GM21381 (cell line): ENCODE results near the gene AMPH.
A peak's percentile ranks its signal among the peaks of the same experiment; 100 is the strongest.

Experiments used
- ATAC-seq: cut with Tn5 transposase; IDR thresholded peaks from one replicate; pipeline ENCODE4 v1.9.1; 2021; ENCODE audit warnings: mild to moderate bottlenecking, moderate library complexity; ENCODE audit not compliant: unreplicated experiment

The AMPH gene

DNA sequence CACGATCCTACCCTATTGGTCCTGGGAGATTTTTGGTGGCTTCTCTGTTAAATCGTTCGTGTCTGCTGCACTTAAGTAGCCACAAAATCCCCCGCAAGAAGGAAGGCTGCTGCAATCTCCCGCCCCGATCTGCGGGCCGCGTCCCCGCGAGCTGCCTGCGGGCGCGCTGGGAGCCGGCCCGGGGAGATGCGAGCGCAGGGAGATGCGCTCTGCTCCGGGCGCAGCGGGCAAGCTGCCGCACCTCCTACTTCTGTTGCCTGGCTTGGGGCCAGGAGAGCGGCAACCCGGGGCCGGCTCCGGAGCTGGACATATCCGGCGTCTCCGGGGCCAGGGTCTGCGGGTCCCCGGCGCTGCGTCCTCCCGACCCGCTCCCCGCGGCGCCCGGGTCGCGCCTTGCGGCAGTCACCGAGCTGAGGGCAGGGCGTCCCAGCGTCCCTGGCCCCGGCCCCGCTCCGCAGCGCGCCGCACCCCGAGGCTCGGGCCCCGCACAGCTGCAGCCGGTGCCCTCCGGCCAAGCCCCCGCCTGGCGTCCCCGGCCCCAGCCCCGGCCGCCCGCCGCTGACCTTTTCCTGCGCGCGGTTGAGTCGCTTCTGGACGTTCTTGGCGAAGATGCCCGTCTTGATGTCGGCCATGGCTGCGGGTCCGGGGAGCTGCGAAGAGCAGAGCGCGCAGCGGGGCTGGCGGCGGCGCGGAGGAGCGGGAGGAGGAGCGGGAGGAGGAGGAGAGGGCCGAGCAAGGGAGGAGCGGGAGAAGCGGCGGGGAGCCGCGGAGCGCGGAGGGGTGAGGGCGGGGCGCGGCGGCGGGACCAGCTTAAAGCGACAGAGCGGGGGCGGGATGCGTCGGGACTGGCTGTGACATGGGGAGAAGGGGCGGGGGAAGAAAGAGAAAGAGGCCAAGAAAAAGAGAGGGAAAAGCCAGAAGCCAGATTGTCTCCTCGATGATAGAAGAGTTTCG lies at the start of gene AMPH:
Gene AMPH (minus strand): TSS at position 654 of the 954 bp plus-strand sequence. CDS start 22 bp downstream, at position 632.
- ATAC-seq: no peak

DNA sequence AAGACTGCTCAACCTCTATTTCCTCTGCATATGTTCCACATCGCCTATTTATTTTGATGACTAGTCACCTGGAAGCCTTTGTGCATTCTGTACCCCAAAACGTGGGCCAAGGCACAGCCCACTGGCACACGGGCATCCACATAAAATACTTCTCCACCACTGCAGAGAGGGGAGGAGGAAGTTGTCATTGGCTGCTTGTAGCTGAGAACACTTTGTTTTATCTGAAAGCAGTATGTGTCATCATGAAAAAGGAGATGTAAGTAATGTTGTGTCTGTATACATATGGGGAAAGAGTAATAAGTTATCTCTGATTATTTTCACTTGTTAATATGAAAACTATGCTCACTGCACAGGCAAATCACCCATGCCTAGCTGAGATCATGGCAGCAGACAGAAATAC lies 48.2 kb upstream of the AMPH start:
- ATAC-seq: no peak

DNA sequence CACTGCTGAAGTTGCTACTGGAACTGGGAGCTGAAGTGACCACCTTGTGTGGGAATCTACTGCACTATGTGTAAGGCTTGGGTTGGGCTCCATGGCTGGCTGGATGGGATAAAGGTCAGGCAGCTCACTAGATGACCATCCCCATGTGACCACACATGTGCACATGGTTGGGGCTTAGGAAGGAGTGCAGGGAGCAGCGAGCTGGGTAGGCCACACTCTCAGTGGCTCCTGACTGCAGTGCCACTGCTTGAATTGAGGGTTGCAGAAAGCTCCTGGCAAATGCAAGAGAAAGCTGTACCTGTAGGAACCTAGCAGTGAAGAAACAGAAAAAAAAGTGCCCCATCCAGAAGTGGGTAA lies 47.5 kb upstream of the AMPH start:
- ATAC-seq: no peak

DNA sequence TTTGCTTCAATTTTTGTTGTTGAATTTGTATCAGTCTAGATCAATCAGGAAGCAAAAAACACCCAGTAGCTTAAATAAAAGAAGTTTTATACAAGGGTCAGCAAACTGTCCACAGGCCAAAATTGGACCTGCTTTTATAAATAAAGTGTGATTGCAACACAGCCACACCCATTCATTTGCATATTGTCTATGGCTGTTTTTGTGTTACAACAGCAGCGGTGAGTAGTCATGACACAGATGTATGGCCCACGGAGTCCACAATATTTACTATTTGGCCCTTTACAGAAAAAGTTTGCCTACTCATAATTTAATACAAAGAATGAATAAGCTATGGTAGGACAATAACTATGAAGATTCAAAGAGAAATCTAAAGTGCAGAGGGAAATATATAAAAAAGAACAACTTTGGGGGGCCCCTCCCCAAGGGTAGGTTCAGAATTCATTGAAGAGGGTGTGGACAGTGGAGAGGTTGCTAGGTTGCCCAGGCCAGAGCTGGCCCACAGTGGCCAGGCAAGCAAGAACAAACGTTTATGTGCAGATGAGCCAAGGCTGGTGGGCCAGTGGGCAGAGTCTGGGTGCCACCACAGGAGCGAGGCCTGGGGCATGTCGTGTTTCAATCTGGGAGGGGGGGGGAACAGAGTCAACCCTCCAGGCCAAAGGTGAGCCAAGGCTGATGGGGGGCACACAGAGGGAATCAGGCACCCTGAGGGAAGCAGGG lies 47.0 kb upstream of the AMPH start:
- no peak for ATAC-seq

DNA sequence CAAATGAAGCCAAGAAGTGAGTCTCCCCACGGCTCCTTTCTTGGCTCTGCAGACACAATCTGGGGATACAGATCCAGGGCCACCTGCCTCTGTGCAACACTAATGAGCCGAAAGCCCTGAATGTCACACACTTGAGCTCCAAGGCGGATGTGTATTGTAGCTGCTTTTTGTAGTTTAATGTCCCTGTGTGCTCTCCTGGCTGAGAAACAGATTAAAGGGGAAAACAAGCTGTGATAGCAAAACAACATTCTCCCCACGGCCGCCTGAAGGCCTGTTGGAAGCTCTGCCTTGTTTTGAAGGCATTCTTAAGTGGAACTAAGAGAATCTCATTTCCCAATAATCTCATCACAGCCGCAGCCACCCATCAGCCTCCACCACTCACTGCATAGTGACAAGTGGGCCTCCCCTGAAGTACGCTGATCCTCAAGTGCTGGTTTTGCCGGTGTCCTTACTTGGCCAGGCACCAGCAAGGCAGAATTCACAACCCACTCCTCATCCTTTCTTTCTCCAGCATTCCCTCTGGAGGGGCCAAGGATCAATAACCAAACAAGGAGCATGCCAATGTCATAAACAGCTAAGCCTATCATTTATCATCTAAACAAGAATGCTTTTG lies 44.4 kb upstream of the AMPH start:
- ATAC-seq: no peak

DNA sequence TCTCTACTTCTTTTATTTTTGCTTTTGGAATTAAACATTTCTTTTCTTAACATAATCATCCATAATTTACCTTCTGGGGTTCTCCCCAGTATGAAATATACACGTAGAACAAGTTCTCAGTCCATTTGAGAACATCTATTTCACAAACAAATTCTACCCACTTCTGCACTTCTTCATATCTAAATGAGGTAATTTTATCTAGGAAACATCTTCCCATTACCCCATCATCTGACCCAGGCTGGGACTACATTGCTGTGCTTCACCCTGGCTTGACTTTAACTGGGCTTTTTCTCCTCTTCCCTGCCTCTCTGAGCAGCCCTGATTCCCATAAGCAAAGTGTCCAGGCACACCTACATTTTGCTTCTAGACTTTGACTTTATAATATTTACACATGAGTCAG lies 43.3 kb upstream of the AMPH start:
- no peak for ATAC-seq

DNA sequence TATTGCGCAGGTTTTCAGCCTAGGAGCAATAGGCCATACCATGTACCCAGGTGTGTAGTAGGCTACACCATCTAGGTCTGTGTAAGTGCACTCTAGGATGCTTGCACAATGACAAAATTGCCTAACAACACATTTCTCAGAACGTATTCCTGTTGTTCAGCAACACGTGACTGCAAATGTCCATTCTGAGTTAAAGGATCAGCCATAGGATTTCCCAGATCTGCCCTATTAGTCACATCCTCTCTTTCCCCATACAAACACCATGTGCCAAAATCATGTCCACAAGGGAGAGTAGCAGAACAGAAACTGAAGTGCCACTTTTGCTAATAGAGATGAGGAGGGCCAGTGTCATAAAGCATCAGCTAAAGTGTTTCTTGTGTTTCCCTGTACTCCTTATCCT lies 42.6 kb upstream of the AMPH start:
- no peak for ATAC-seq

DNA sequence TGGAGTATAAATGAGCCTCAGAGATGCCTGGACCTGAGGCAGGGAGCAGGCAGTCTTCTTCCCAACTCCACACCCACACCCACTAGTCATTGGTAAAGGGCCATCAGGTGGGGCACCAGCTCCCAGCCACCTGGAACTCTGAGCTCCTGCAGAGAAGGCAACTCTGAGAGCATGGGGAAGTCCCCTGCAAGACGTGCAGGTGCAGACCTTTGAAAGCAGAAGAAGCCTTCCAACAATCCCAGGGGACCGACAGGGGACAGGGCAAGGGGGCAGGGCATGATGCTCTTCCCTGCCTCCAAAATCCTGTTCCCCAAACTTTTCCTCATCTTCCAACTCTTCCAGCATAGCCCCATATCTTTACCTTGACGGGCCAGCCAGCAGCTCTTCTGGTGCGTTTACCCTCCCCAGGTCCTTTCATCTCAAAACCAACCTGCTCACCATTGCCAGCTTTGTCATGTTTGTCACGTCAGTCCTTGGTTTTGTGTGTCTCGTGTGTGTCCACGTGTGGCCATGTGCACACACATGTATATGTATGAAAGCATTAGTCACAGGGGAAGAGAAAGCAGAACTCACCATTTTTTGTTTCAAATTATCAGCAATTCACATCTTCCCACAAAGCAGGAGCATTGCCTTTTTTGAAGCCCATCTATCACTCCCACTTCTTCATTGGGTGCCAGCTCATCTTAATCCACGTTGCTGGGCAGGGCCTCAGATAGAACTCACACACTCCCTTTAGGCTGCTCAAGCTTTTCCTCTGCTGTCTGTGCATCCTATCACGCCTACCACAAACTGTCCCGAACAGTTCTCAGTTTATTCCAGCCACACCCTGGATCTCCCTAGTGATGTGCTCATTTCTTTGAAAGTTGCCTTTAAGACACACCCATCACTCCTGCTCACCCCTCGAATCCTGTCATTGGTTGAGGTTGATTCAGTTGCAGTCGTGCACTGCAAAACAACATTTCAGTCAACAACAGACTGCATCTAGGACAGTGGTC lies 41.0 kb upstream of the AMPH start:
- no peak for ATAC-seq

DNA sequence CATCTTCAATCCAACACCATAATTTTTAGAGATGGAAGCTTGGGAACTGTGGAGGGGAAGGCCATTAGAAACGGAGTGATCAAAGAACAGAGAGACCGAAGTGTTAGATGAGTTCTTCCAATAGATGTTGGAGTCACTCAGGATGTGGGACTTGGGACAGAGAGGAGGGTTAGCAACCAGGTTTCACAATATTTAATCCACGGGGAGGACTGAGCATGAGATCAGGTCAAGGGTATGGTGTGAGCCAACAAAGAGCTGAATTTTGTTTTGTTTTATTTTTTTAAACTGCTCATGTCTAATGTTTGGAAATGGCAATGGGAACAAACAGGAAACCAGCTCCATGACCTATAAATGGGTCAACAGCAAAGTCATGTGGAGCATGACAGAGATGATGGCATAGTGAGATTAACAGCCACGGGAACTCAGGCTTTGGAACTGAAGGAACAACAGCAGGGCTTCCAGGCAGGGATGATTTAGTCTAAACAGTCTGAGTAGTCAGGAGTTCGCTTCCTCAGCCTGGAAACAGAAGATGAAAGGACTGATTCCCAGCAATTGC lies 38.9 kb upstream of the AMPH start:
- no peak for ATAC-seq

DNA sequence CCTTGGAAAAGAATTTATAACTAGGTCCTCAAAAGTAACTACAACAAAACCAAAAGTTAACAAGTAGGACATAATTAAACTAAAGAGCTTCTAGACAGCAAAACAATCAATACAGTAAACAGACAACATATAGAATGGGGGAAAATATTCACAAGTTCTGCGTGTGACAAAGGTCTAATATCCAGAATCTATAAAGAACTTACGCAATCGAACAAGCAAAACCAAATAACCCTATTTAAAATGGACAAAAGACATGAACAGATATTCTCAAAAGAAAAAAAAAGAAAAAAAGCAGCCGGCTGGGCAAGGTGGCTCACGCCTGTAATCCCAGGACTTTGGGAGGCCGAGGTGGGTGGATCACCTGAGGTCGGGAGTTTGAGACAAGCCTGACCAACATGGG lies 33.8 kb upstream of the AMPH start:
- ATAC-seq: no peak

DNA sequence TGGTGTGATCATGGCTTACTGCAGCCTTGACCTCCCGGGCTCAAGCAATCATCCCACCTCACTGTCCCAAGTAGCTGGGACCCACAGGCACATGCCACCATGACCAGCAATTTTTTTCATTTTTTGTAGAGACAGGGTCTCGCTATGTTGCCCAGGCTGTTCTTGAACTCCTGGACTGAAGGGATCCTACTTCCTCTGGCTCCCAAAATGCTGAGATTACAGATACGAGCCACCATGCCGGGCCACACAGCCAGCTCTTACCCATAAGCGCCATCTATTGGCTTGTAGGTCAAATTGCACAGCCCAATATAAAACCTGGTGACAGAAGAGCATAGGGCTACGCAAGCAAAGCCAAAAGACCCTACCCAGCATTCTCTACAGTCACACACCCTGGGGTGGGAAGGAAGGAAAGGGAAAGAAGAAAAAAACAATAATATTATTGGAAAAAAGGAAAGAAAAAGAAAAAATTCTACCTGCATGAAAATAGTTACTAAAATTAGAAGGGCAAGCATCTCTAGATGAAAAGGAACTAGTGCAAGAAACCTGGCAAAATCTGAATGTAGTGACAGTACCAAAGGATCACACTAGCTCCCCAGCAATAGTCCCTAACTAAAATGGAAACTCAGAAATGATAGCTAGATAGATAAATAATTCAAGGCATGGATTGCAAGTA lies 29.4 kb upstream of the AMPH start:
- peak; percentile 77 for ATAC-seq

DNA sequence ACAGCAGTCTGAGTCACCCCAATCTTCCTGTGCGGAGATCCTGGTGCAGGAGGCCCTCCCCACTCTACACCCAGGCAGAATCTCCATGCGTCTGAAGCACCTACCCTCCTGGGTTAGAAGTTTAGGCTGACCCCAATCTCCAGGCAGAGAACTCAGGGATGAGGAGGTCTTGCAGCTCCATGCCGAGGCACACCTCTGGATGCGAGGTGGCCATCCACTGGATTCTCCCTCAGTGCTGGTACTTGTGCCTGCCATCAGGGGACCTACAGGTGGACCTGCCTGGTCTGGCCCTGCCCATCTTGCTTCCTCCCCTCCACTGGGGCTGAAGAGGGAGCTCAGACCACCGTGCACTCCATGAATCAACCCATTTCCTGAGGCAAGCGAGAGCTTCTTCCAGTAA lies 28.8 kb upstream of the AMPH start:
- no peak for ATAC-seq

DNA sequence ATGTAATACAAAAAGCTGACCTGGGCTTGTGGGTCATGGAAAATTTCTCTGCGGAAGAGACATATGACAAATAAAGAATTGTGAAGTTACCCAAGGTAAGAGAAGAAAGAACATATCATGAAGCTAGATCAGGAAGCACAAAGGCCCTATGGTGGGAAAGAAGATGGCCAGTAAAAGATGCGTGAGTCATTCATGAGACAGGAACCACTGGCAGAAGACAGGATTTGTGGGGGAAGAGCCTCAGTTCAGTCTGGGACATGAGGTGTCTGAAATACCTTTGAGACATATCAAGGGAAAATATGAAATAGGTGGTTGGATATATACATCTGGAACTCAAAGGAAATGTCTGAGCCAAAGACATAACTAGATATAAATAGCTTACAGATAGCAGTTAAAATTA lies 27.7 kb upstream of the AMPH start:
- no peak for ATAC-seq

DNA sequence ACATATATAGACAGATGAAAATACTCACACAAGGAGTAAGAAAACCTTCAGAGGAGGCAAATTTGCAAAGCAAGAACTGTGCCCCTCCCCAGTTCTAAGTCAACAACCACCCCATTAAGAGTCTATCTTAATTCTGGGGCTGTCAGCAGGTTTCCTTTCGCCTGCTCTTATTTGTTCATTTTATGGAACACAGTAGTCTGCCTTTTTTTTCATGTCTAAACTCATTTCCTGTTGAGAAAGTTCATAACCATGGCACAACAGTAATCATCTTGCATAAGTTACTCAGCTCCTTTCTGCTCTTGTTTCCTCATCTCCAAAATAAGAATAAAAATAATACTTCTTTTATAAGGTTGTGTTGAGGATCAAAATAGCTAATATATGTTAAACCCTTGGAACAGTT lies 25.8 kb upstream of the AMPH start:
- ATAC-seq: no peak

DNA sequence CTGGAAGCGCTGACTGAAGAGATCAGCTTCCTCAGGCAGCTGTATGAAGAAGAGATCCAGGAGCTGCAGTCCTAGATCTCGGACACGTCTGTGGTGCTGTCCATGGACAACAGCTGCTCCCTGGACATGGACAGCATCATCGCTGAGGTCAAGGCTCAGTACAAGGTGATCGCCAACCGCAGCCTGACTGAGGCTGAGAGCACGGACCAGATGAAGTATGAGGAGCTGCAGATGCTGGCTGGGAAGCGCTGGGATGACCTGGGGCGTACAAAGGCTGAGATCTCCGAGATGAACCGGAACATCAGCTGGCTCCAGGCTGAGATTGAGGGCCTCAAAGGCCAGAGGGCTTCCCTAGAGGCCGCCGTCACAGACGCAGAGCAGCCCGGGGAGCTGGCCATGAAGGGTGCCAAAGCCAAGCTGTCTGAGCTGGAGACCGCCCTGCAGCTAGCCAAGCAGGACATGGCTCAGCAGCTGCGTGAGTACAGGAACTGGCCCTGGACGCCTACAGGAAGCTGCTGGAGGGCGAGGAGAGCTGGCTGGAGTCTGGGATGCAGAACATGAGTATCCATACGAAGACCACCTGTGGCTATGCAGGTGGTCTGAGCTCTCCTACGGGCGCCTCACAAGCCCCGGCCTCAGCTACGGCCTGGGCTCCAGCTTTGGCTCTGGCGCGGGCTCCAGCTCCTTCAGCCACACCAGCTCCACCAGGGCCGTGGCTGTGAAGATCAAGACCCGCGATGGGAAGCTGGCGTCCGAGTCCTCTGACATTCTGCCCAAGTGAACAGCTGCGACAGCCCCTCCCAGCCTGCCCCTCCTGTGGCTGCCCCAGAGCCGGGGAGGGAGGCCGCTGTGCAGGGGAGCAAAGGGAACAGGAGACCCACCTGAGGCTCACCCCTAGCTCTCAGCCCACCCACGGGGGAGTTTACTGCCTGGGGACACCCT lies 24.9 kb upstream of the AMPH start:
- ATAC-seq: no peak

DNA sequence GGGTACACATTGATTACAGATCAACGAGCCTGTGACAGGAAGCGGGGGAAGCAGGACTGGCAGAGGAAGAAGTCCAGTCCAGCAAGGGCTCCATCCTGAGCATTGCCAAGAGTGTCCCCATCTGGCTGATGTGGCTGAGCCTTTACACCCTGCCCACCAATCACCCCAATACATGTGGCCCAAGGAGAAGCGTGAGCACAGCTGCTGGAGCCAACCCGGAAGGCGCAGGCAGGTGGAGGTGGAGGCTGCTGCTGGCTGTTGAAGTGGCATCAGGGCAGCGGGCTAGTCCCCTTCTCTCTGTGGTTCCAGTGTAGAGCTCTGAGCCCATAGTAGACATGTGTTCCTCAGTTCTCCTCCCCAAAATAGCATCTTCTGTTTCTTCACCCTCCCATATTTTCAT lies 6.8 kb upstream of the AMPH start:
- no peak for ATAC-seq

DNA sequence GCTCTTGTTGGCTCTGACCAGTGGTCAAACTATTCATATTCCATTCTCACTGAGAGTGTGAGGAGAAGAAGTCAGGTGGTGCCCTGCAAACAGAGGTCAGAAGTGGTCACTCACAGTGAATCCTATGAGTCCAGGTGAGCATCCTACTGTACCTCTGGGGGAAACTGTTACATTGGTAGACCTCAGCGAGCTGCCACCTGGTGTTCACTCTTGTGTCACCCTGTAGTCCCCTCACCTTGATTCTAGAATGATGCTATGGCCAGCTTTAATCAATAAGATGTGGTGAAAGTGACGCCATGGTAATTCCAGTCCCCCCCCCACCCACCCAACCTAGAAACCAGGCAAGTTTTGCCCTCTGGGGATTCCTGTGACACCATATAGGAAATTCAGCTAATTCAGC lies 1.2 kb upstream of the AMPH start:
- no peak for ATAC-seq

DNA sequence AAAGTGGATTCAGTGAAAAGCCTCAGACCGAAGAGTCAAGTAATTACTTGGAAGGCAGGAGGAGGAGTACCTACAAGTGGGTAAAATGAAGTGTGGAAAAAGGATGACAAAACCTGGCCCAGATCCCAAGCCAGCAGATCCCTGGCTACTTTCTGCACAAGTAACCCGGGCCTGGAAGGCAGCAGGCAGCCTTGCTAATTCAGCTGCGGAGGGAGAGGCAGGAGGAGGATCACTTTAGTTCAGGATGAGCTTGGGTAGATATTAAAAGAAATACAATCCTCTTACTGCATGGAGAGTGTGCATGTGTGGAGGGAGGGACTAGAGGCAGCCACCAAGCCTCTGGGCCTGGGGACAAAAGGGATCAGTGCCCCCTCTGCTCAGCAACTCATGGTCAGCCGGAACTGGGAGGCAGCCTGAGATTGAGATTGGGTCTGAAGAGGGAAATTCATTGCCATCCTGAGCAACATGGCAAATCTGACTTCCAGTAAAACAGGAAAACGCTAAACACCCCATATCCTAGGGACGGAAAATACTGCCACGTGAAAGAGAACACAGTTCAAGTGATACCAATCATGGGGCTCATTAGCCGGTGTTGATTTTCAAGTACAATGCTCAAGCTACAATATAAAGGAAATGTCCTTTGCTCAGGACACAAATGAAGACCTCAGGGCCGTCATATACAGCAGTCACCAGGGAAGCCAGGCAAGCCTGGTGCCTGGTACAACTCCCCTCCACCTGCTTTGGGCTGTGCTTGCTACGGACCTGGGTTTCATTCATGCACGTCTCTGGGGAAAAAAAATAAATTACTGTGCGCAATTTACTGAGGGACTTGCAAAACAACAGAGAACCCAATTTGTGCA lies 1.3 kb downstream of the AMPH start:
- ATAC-seq: no peak
